K562 (cell line): ENCODE results near the gene PIGQ. TPM values are rescaled to one million over a fixed set of nuclear protein-coding genes. Genes with fewer than 3 reads are reported as not detected.

Experiments
- HLTF ChIP-seq: fragments of 450-650 bp; IDR thresholded peaks from 2 replicates; pipeline ENCODE4 v1.6.1; 2016
- polyA plus RNA-seq, 8 experiments: library from polyadenylated mRNA; depleted of rRNA in 4 of 8; stranded (reverse) in 5 of 8; unstranded in 3 of 8; fragments of >200 nt; fragmentation: Nextera tagmentation in 2 of 8; fragmentation: Illumina TruSeq in 1 of 8; extraction: Ambion mirVana in 2 of 8; extraction: Trizol in 1 of 8; gene quantifications; 2 replicates each; pipeline versions ENCODE4 v1.2.1 to v1.2.3, GENCODE V29; 2011 to 2014; ENCODE audit warnings: inconsistent platforms in 1 of 8, missing spikeins in 1 of 8
- total RNA-seq, 7 experiments: library from RNA; depleted of rRNA in 6 of 7; stranded (reverse); fragments of >200 nt in 6 of 7; fragmentation: Illumina TruSeq in 2 of 7; extraction: Trizol in 2 of 7; gene quantifications; 2 replicates each; pipeline versions ENCODE4 v1.2.1 to v1.2.3, GENCODE V29; 2011 to 2021; ENCODE audit warnings: low replicate concordance in 1 of 7
- TF ChIP-seq, protein P1 (sequence below): fragments of 450-650 bp; IDR thresholded peaks from 2 replicates; pipeline ENCODE4 v1.6.1; 2016; ENCODE audit warnings: mild to moderate bottlenecking, moderate library complexity
- TF ChIP-seq, protein P2 (sequence below): fragments of 450-650 bp; IDR thresholded peaks from 2 replicates; pipeline ENCODE4 v1.6.1; 2016

The PIGQ gene
- total and polyA plus RNA-seq, 9 of the 15 experiments (the other 6 are each of a cell fraction or from before 2014, with no cell fraction given), result 0.20 to 49.6 (median 11.7) TPM

DNA sequence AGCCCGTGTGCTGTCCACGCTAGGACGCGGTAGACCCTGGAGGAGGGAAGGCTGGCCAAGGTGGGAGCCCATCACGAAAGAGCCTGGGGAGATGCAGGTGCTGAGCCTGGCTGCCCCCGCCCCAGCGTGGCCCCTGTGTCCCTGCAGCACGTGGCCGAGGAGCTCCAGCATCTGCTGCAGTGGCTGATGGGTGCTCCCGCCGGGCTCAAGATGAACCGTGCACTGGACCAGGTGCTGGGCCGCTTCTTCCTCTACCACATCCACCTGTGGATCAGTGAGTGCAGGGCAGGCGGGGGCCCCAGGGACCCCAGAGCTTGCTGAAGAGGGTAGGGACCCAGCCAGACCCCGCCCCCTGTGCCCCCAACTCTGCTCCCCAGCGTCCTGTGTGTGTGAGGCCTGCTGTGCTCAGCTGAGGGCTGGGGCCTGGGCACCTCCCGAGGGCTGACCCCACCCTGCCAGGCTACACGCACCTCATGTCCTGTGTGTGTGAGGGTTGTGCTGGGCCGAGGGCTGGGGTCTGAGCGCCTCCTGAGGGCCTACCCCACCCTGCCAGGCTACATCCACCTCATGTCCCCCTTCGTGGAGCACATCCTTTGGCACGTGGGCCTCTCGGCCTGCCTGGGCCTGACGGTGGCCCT is 8.6 kb downstream of the PIGQ start (continued):
- TF ChIP-seq, protein P1, sequence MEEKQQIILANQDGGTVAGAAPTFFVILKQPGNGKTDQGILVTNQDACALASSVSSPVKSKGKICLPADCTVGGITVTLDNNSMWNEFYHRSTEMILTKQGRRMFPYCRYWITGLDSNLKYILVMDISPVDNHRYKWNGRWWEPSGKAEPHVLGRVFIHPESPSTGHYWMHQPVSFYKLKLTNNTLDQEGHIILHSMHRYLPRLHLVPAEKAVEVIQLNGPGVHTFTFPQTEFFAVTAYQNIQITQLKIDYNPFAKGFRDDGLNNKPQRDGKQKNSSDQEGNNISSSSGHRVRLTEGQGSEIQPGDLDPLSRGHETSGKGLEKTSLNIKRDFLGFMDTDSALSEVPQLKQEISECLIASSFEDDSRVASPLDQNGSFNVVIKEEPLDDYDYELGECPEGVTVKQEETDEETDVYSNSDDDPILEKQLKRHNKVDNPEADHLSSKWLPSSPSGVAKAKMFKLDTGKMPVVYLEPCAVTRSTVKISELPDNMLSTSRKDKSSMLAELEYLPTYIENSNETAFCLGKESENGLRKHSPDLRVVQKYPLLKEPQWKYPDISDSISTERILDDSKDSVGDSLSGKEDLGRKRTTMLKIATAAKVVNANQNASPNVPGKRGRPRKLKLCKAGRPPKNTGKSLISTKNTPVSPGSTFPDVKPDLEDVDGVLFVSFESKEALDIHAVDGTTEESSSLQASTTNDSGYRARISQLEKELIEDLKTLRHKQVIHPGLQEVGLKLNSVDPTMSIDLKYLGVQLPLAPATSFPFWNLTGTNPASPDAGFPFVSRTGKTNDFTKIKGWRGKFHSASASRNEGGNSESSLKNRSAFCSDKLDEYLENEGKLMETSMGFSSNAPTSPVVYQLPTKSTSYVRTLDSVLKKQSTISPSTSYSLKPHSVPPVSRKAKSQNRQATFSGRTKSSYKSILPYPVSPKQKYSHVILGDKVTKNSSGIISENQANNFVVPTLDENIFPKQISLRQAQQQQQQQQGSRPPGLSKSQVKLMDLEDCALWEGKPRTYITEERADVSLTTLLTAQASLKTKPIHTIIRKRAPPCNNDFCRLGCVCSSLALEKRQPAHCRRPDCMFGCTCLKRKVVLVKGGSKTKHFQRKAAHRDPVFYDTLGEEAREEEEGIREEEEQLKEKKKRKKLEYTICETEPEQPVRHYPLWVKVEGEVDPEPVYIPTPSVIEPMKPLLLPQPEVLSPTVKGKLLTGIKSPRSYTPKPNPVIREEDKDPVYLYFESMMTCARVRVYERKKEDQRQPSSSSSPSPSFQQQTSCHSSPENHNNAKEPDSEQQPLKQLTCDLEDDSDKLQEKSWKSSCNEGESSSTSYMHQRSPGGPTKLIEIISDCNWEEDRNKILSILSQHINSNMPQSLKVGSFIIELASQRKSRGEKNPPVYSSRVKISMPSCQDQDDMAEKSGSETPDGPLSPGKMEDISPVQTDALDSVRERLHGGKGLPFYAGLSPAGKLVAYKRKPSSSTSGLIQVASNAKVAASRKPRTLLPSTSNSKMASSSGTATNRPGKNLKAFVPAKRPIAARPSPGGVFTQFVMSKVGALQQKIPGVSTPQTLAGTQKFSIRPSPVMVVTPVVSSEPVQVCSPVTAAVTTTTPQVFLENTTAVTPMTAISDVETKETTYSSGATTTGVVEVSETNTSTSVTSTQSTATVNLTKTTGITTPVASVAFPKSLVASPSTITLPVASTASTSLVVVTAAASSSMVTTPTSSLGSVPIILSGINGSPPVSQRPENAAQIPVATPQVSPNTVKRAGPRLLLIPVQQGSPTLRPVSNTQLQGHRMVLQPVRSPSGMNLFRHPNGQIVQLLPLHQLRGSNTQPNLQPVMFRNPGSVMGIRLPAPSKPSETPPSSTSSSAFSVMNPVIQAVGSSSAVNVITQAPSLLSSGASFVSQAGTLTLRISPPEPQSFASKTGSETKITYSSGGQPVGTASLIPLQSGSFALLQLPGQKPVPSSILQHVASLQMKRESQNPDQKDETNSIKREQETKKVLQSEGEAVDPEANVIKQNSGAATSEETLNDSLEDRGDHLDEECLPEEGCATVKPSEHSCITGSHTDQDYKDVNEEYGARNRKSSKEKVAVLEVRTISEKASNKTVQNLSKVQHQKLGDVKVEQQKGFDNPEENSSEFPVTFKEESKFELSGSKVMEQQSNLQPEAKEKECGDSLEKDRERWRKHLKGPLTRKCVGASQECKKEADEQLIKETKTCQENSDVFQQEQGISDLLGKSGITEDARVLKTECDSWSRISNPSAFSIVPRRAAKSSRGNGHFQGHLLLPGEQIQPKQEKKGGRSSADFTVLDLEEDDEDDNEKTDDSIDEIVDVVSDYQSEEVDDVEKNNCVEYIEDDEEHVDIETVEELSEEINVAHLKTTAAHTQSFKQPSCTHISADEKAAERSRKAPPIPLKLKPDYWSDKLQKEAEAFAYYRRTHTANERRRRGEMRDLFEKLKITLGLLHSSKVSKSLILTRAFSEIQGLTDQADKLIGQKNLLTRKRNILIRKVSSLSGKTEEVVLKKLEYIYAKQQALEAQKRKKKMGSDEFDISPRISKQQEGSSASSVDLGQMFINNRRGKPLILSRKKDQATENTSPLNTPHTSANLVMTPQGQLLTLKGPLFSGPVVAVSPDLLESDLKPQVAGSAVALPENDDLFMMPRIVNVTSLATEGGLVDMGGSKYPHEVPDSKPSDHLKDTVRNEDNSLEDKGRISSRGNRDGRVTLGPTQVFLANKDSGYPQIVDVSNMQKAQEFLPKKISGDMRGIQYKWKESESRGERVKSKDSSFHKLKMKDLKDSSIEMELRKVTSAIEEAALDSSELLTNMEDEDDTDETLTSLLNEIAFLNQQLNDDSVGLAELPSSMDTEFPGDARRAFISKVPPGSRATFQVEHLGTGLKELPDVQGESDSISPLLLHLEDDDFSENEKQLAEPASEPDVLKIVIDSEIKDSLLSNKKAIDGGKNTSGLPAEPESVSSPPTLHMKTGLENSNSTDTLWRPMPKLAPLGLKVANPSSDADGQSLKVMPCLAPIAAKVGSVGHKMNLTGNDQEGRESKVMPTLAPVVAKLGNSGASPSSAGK, result no peak
- TF ChIP-seq HLTF, result no peak
- TF ChIP-seq, protein P2, sequence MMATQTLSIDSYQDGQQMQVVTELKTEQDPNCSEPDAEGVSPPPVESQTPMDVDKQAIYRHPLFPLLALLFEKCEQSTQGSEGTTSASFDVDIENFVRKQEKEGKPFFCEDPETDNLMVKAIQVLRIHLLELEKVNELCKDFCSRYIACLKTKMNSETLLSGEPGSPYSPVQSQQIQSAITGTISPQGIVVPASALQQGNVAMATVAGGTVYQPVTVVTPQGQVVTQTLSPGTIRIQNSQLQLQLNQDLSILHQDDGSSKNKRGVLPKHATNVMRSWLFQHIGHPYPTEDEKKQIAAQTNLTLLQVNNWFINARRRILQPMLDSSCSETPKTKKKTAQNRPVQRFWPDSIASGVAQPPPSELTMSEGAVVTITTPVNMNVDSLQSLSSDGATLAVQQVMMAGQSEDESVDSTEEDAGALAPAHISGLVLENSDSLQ, result no peak
